Tibial nerve (tissue), 4 donors: ENCODE data around the gene SLC12A7.

Experiments
- EP300 ChIP-seq, 2 donors: sonication (generic); formaldehyde crosslinking; IDR thresholded peaks; one replicate each; pipeline ENCODE4 v1.6.1; 2017; ENCODE audit warnings: antibody characterized with exemption in 2 of 2, mild to moderate bottlenecking in 1 of 2
- POLR2A ChIP-seq, 2 donors: fragments of 450-650 bp; IDR thresholded peaks; one replicate each; pipeline ENCODE4 v1.6.1; 2017; ENCODE audit warnings: antibody characterized with exemption in 2 of 2, mild to moderate bottlenecking in 2 of 2, moderate library complexity in 2 of 2
- TF ChIP-seq, protein P1 (sequence below), 5 experiments: fragments of 200-600 bp in 3 of 5; fragments of 450-650 bp in 2 of 5; sonication (generic) in 3 of 5; IDR thresholded peaks; one replicate each; pipeline ENCODE4 v1.5.1; 2016 to 2019; ENCODE audit warnings: antibody characterized with exemption in 5 of 5, mild to moderate bottlenecking in 3 of 5, moderate library complexity in 2 of 5

- TF ChIP-seq, protein P1, sequence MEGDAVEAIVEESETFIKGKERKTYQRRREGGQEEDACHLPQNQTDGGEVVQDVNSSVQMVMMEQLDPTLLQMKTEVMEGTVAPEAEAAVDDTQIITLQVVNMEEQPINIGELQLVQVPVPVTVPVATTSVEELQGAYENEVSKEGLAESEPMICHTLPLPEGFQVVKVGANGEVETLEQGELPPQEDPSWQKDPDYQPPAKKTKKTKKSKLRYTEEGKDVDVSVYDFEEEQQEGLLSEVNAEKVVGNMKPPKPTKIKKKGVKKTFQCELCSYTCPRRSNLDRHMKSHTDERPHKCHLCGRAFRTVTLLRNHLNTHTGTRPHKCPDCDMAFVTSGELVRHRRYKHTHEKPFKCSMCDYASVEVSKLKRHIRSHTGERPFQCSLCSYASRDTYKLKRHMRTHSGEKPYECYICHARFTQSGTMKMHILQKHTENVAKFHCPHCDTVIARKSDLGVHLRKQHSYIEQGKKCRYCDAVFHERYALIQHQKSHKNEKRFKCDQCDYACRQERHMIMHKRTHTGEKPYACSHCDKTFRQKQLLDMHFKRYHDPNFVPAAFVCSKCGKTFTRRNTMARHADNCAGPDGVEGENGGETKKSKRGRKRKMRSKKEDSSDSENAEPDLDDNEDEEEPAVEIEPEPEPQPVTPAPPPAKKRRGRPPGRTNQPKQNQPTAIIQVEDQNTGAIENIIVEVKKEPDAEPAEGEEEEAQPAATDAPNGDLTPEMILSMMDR (IDR thresholded peaks at IDR 0.05): no peak
- TF ChIP-seq EP300 (IDR thresholded peaks at IDR 0.05) (no peak), POLR2A (IDR thresholded peaks at IDR 0.05) (no peak)
These were observed 96.4 kb downstream of the SLC12A7 start for GRCh38 chr5:1015507-1015906.
